ENCODE measurements around the gene DEXI. TPM values are rescaled to one million over a fixed set of nuclear protein-coding genes. Genes with fewer than 3 reads are reported as not detected.

The DEXI gene
- total and polyA plus RNA-seq, 9 of the 15 experiments (the other 6 are each of a cell fraction or from before 2014, with no cell fraction given), result 2.9 to 40.1 (median 22.0) TPM

GRCh38 chr16:10906914-10907756 is 35.1 kb downstream of the DEXI start:
- no peak overlapping the region; a peak in 1 of 4 replicates for H3K9ac ChIP-seq (ENCODE audit: insufficient read depth in 1 of 2, low read depth in 2 of 2, low read length in 2 of 2)
- H3K27me3 ChIP-seq (ENCODE audit: control insufficient read depth in 2 of 2, insufficient read depth in 2 of 2, low read length in 2 of 2), result peaks cover 48 to 59% of the 10 kb centered on the region in 2 experiments; a peak in 4 of 5 replicates
- no peak for DNase-seq (ENCODE audit: extremely low read depth in 1 of 4, low spot score in 3 of 4)
- intact Hi-C loops (cut with micrococcal nuclease) (no loop called here), in situ Hi-C loops (cut with MboI) (no loop called here)
- ATAC-seq, result peak; percentile 46
- H3K36me3 ChIP-seq (ENCODE audit: control insufficient read depth, insufficient read depth, low read length), result no peaks in the 10 kb centered on the region
- no peak overlapping the region for H2AFZ ChIP-seq (ENCODE audit: low read depth, low read length)
- no peak overlapping the region for H3K4me2 ChIP-seq (ENCODE audit: insufficient read depth, low read length)
- no peaks in the 10 kb centered on the region for H3K79me2 ChIP-seq (ENCODE audit: control insufficient read depth, insufficient read depth, low read length)
- WGBS (ENCODE audit: insufficient coverage, low coverage, missing lambda C conversion rate), result 8% methylated on average over 43 of the region's 46 CpGs
- no peaks in the 10 kb centered on the region for H3K9me1 ChIP-seq (ENCODE audit: control insufficient read depth, insufficient read depth, low read length)
- TF ChIP-seq ZKSCAN3 (CRISPR knock-in tag; IDR thresholded peaks at IDR 0.05), result no peak
- no peak for TF ChIP-seq MAFK (IDR thresholded peaks at IDR 0.05; ENCODE audit: low read length)
- TF ChIP-seq, protein P1, sequence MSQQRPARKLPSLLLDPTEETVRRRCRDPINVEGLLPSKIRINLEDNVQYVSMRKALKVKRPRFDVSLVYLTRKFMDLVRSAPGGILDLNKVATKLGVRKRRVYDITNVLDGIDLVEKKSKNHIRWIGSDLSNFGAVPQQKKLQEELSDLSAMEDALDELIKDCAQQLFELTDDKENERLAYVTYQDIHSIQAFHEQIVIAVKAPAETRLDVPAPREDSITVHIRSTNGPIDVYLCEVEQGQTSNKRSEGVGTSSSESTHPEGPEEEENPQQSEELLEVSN (IDR thresholded peaks at IDR 0.05; ENCODE audit: borderline replicate concordance in 1 of 2, extremely low read depth in 1 of 2, insufficient read depth in 1 of 2, insufficient read length in 1 of 2, low read depth in 1 of 2, low read length in 1 of 2, poor library complexity in 1 of 2, severe bottlenecking in 1 of 2), result peak in 1 of 2 experiments; percentile 20
- TF ChIP-seq ZNF274 (IDR thresholded peaks at IDR 0.05; ENCODE audit: borderline replicate concordance, low read depth, low read length), result no peak
- no peak for TF ChIP-seq HNRNPK (IDR thresholded peaks at IDR 0.05; ENCODE audit: low read depth, low read length, poor library complexity, severe bottlenecking)
- no peak for TF ChIP-seq TBP (optimal IDR thresholded peaks at IDR 0.05; ENCODE audit: low read depth, low read length)
- no peak overlapping the region for H3K27ac ChIP-seq (ENCODE audit: extremely low read depth, low read depth, low read length)
- peaks cover 0 to 17% of the 10 kb centered on the region in 2 experiments; a peak in 2 of 5 replicates for H3K4me1 ChIP-seq (replicated peaks in 1 of 2; ENCODE audit: control insufficient read depth in 2 of 2, insufficient read depth in 2 of 2, low read length in 2 of 2)
- no peaks in the 10 kb centered on the region for H4K20me1 ChIP-seq (replicated peaks; ENCODE audit: control insufficient read depth, insufficient read depth, low read length)
- FAIRE-seq, result no peak
- no peak overlapping the region for H3K4me3 ChIP-seq
- ChIA-PET POLR2A (interaction anchor here (0.6 to 0.8 kb wide), 3 partner anchors 73 to 946 kb away, joined by 3 read pairs; no protein-coding TSS in a partner anchor), CTCF (ENCODE audit: low intra/inter-chr PET ratio) (no interaction called here)
- H3K9me3 ChIP-seq (replicated peaks; ENCODE audit: control insufficient read depth, insufficient read depth, low read depth, low read length), result peaks cover 4% of the 10 kb centered on the region
- BruUV-seq (replicated peaks), result no TSS peak

All from K562 (cell line).